D721Med (cell line): ENCODE measurements around the gene MRGPRD.

Source experiments
- DNase-seq: peaks from one replicate; pipeline ENCODE4 v3.0.0; 2011; ENCODE audit warnings: low spot score; ENCODE audit not compliant: insufficient read length
- FAIRE-seq: peaks from 2 replicates; lab custom pipeline; 2011; peaks lifted over from hg19 to GRCh38; lab: Jason Lieb, UNC
- TF ChIP-seq, protein P1 (sequence below): IDR thresholded peaks from 2 replicates; pipeline ENCODE4 v1.5.1; 2012; ENCODE audit warnings: mild to moderate bottlenecking, control low read depth; ENCODE audit not compliant: insufficient read depth; ENCODE audit errors: missing control alignments

MRGPRD gene

DNA sequence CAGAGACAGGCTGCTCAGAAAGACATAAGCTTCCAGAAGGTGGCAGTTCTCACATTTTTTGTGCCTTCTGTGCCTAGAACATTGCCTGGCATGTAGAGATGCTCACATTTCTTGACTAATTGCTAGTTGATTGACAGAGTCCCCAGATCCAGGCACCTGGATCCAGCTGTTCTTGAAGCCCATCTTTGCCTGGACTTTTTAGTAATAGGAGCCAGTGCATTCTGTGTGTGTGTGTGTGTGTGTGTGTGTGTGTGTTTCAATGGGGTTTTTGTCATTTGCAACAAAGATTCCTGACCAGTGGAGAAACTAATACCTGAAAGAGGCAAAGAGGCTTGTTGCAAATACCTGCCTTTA is 17.2 kb upstream of the MRGPRD start:
- no peak for FAIRE-seq
- TF ChIP-seq, protein P1, sequence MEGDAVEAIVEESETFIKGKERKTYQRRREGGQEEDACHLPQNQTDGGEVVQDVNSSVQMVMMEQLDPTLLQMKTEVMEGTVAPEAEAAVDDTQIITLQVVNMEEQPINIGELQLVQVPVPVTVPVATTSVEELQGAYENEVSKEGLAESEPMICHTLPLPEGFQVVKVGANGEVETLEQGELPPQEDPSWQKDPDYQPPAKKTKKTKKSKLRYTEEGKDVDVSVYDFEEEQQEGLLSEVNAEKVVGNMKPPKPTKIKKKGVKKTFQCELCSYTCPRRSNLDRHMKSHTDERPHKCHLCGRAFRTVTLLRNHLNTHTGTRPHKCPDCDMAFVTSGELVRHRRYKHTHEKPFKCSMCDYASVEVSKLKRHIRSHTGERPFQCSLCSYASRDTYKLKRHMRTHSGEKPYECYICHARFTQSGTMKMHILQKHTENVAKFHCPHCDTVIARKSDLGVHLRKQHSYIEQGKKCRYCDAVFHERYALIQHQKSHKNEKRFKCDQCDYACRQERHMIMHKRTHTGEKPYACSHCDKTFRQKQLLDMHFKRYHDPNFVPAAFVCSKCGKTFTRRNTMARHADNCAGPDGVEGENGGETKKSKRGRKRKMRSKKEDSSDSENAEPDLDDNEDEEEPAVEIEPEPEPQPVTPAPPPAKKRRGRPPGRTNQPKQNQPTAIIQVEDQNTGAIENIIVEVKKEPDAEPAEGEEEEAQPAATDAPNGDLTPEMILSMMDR: no peak
- no peak for DNase-seq

DNA sequence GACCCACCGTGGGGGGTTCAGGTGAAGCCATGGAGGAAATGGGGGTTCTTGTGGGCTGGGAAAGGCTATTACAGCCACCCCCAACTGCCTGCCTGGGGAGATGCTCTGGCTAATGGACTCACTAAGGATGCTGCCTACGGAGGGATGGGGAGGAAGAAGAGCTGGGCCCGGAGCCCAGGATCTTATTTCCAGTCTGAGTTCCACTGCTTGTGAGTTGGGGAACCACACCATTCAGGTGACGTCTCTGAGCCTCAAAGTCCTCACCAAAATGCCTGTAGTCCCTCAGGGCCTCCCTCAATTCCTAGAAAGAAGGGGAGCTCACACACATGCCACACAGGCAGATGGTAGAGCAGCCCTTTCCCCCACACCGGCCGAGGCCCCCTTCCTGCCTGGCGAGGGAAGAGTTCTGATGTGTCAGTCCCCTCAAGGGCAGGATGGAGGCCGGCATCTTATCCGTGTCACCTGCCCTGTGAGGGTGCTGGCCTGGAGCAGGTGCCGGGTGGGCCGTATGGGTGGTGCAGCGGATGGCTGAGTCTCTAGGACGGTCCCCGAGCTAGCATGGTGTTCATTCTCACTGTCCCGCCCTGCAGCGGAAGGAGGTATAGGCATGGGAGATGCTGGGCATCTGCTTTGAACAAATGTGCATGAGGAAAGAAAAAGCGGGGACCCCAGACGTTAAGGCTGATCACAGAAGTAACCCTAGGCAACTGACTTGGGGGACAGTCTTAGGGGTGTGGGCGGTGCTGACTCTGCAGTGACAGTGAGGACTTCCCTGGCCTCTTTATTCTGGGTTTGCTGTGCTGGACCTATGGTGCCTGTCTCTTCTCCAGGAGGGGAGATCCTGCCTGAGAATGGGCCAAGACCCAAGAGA is 16.6 kb upstream of the MRGPRD start:
- DNase-seq: no peak
- no peak for FAIRE-seq
- TF ChIP-seq, protein P1: no peak

DNA sequence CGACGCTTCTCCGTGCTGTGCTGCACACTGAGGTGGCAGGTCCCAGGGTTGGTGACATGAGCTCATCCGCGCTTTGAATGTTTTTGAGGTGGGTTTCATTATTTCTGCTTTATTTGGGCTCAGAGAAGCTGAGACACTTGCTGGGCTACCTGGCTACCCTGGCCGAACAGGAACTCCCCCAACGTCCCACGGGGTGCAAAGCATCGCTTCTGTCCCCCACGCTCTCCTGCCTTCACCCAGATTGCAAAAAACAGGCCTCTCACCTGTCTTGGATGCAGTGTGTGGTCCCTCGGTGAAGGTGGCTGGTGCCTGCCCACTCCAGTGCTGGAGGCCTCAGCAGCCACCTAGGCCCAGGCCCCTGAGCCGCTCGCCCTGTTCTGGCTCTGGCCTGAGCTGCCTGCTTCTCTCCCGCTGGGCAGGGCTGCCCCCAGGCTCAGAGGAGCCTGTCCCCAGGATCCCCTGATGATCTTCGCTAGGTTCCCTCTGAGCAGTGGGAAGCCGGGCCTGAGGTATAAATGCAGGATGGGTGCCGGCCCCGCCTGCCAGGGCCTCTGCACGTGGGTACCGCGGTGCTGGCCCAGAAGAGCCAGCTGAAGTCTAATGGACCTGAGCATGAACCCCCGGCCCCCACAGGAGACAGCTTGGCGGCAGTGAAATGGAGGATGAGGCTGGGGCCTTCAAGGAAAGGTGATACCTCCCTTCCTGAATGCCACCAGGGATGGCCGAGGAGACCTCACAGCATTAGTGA is 15.8 kb upstream of the MRGPRD start:
- DNase-seq: no peak
- TF ChIP-seq, protein P1: no peak
- no peak for FAIRE-seq

DNA sequence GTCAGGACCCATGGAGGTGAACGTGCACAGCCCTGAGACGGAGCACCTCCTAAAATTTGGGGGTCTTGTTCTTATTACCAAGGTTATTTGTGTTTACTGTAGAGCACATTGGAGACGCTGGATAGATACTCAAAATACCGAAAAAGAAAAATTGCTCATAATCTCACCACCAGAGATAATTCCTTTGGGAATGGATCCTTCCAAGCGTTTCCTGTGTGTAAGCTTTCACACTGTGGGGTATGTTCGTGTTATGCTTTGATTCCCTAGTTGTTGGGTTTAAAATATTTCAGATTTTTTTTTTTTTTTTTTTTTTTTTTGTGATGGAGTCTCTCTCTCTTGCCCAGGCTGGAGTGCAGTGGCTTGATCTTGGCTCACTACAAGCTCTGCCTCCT is 14.1 kb upstream of the MRGPRD start:
- TF ChIP-seq, protein P1: no peak
- DNase-seq (no peak), FAIRE-seq (no peak)

DNA sequence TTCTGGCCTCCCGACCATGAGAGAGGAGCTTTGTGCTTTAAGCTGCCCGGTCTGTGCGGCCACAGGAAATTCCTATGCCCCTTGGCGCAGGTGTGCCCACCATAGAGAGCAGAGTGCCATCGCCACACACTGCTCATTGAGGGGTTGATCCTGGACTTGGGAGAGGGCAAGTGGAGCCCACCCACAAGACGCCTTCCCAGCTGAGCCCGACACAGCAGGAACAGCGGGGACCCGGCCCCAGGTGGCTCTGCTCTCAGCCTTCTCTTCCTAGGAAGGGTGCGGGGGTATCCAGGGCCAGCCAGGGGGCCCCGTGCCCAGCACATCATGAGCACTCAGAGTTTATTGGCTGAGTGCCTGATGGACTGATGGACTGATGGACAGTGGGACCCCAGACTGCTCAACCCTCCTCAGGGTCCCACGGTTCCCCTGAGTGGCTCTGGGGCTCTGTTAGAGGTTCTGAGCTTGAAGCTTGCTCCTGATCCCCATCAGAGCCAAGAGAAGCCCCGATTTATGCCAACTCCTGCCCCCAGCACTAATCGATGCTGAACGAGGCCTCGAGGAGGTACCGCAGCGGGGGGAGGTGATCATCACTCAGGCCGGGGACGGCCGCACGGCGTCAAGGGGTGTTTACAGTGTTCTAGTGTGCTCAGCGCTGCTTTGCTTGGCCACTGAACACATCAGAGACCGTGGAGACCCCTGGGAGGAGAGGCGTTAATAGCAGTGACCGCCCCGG is 13.5 kb upstream of the MRGPRD start:
- no peak for FAIRE-seq
- TF ChIP-seq, protein P1: no peak
- no peak for DNase-seq

DNA sequence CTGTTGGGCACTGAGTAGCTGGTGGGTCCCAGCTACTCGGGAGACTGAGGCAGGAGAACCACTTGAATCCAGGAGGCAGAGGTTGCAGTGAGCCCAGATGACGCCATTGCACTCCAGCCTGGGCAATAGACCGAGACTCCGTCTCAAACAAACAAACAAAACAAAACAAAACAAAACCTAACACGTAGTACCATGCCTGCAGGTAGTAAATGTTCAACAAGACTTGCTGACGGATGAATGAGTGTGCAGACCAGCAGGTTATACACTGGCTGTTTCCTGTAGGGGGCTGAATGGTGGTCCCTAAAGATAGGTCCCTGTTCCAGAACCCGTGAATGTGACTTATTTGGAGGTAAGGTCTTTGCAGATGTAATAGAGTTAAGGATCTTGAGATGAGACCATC is 12.8 kb upstream of the MRGPRD start:
- TF ChIP-seq, protein P1: no peak
- DNase-seq: no peak
- FAIRE-seq: no peak
